ENCODE data around the gene CDA.

Gene CDA

GRCh38 chr1:20615946-20616846 lies 27.3 kb downstream of the CDA start:
- DNase-seq (ENCODE audit: low spot score): no peak

- no peak for DNase-seq (ENCODE audit: low spot score)
Observed at GRCh38 chr1:20616847-20617487, 28.1 kb downstream of the CDA start.

GRCh38 chr1:20618550-20618949 lies 29.7 kb downstream of the CDA start:
- no peak for DNase-seq (ENCODE audit: low spot score)

GRCh38 chr1:20619999-20620398 lies 31.1 kb downstream of the CDA start:
- DNase-seq (ENCODE audit: low spot score): no peak

- DNase-seq (ENCODE audit: low spot score): no peak
Observed at GRCh38 chr1:20621012-20621411, 32.1 kb downstream of the CDA start.

- no peak for DNase-seq (ENCODE audit: low spot score)
Observed at GRCh38 chr1:20624709-20625108, 35.8 kb downstream of the CDA start.

- DNase-seq (ENCODE audit: low spot score): no peak
Observed at GRCh38 chr1:20625176-20626097, 36.5 kb downstream of the CDA start.

GRCh38 chr1:20626098-20626427 lies 37.2 kb downstream of the CDA start:
- DNase-seq (ENCODE audit: low spot score): no peak

GRCh38 chr1:20626524-20626923 lies 37.6 kb downstream of the CDA start:
- no peak for DNase-seq (ENCODE audit: low spot score)

- DNase-seq (ENCODE audit: low spot score): no peak
Observed at GRCh38 chr1:20630729-20631128, 41.8 kb downstream of the CDA start.

- DNase-seq (ENCODE audit: low spot score): no peak
Observed at GRCh38 chr1:20632386-20632785, 43.5 kb downstream of the CDA start.

- DNase-seq (ENCODE audit: low spot score): peak; percentile 77
Observed at GRCh38 chr1:20633190-20634064, 44.5 kb downstream of the CDA start, which contains the start of gene PINK1. Gene PINK1, plus strand, starts transcription at chr1:20633458. Its CDS starts 91 bp downstream, at chr1:20633549.

GRCh38 chr1:20634065-20634593 lies 45.2 kb downstream of the CDA start:
- DNase-seq (ENCODE audit: low spot score): no peak

- no peak for DNase-seq (ENCODE audit: low spot score)
Observed at GRCh38 chr1:20634594-20635084, 45.7 kb downstream of the CDA start.

- DNase-seq (ENCODE audit: low spot score): no peak
Observed at GRCh38 chr1:20636785-20637347, 48.0 kb downstream of the CDA start.

- DNase-seq (ENCODE audit: low spot score): peak; percentile 66
Observed at GRCh38 chr1:20640183-20640597, 51.3 kb downstream of the CDA start.

- no peak for DNase-seq (ENCODE audit: low spot score)
Observed at GRCh38 chr1:20641975-20642374, 53.1 kb downstream of the CDA start.

GRCh38 chr1:20643080-20643479 lies 54.2 kb downstream of the CDA start:
- DNase-seq (ENCODE audit: low spot score): no peak

GRCh38 chr1:20644416-20644815 lies 55.5 kb downstream of the CDA start:
- DNase-seq (ENCODE audit: low spot score): no peak

- DNase-seq (ENCODE audit: low spot score): no peak
Observed at GRCh38 chr1:20645414-20645813, 56.5 kb downstream of the CDA start.

GRCh38 chr1:20648438-20648837 lies 59.5 kb downstream of the CDA start:
- no peak for DNase-seq (ENCODE audit: low spot score)
